ENCODE data around the gene RRAD.
"Not testable (repeated sequence)": the region's sequence is repeated elsewhere in the genome, so short reads cannot be mapped to it uniquely, and the experiment has no call there.

Gene RRAD

GRCh38 chr16:66950437-66950836 is 25.1 kb upstream of the RRAD start:
- no peak for DNase-seq

- DNase-seq, result no peak
These were observed 24.1 kb upstream of the RRAD start for GRCh38 chr16:66949472-66949871.

- DNase-seq, result no peak
These were observed 23.5 kb upstream of the RRAD start for GRCh38 chr16:66948837-66949225.

GRCh38 chr16:66948134-66948836 is 22.9 kb upstream of the RRAD start:
- DNase-seq, result no peak

- peak; percentile 82 for DNase-seq
These were observed 22.1 kb upstream of the RRAD start for GRCh38 chr16:66947302-66948065.

- no peak for DNase-seq
These were observed 21.6 kb upstream of the RRAD start for GRCh38 chr16:66946974-66947301.

GRCh38 chr16:66946541-66946940 is 21.2 kb upstream of the RRAD start:
- DNase-seq, result no peak

- DNase-seq, result no peak
These were observed 20.6 kb upstream of the RRAD start for GRCh38 chr16:66945939-66946338.

- DNase-seq, result not testable (repeated sequence)
These were observed 19.6 kb upstream of the RRAD start for GRCh38 chr16:66944971-66945370.

- no peak for DNase-seq
These were observed 18.7 kb upstream of the RRAD start for GRCh38 chr16:66944054-66944441.

GRCh38 chr16:66943426-66944053 is 18.2 kb upstream of the RRAD start:
- no peak for DNase-seq

GRCh38 chr16:66942981-66943380 is 17.6 kb upstream of the RRAD start:
- no peak for DNase-seq

- DNase-seq, result no peak
These were observed 14.9 kb upstream of the RRAD start for GRCh38 chr16:66940236-66940635.

GRCh38 chr16:66939366-66939765 is 14.0 kb upstream of the RRAD start:
- DNase-seq, result no peak

- DNase-seq, result no peak
These were observed 12.5 kb upstream of the RRAD start for GRCh38 chr16:66937725-66938337.

GRCh38 chr16:66936889-66937554 is 11.7 kb upstream of the RRAD start:
- no peak for DNase-seq

- DNase-seq, result no peak
These were observed 11.1 kb upstream of the RRAD start for GRCh38 chr16:66936462-66936861.

GRCh38 chr16:66935314-66936011 is 10.1 kb upstream of the RRAD start, which contains the start of gene CES2:
Gene CES2, plus strand, starts transcription at chr16:66935516. Its CDS starts 120 bp downstream, at chr16:66935636.
- DNase-seq, result no peak

GRCh38 chr16:66934839-66935313 is 9.5 kb upstream of the RRAD start:
- not testable (repeated sequence) for DNase-seq

- peak; percentile 90 for DNase-seq
These were observed 9.0 kb upstream of the RRAD start, which contains the start of gene CIAO2B for GRCh38 chr16:66934138-66934838. Gene CIAO2B, minus strand, starts transcription at chr16:66934402. Its CDS starts 38 bp downstream, at chr16:66934364.

- DNase-seq, result peak; percentile 51
These were observed 8.4 kb upstream of the RRAD start for GRCh38 chr16:66933776-66934137.

- DNase-seq, result no peak
These were observed 6.7 kb upstream of the RRAD start for GRCh38 chr16:66932076-66932475.
